VCaP (cell line): ENCODE measurements around the gene ACAP3.

Experiments used
- H3K27ac ChIP-seq: fragments of 450-650 bp; 2 replicates; pipeline ENCODE4 v1.5.1; 2017
- CTCF ChIP-seq: fragments of 450-650 bp; conservative IDR thresholded peaks from 2 replicates; pipeline ENCODE4 v1.5.1; 2017; ENCODE audit warnings: mild to moderate bottlenecking, moderate library complexity

ACAP3 gene

GRCh38 chr1:1353389-1354151, 45.8 kb upstream of the ACAP3 start:
- H3K27ac ChIP-seq = peak overlapping the region; percentile 64
- no peak for TF ChIP-seq CTCF

- no peak for TF ChIP-seq CTCF
- H3K27ac ChIP-seq = peak overlapping the region; percentile 64
These were observed 45.2 kb upstream of the ACAP3 start for GRCh38 chr1:1352786-1353388.

- peak overlapping the region; percentile 32; the same call in 1 of the 2 replicates for H3K27ac ChIP-seq
These were observed 44.0 kb upstream of the ACAP3 start for GRCh38 chr1:1351511-1352427.

GRCh38 chr1:1349256-1350012, 41.7 kb upstream of the ACAP3 start, which contains the start of gene DVL1:
TSS of gene DVL1 (minus strand) at chr1:1349418. CDS start at chr1:1349065, 353 bp downstream.
- peak within 1 kb of the TSS; percentile 93 for H3K27ac ChIP-seq
- TF ChIP-seq CTCF = peak; percentile 76

More at GRCh38 chr1:1351511-1352427, 44.0 kb upstream of the ACAP3 start:
- TF ChIP-seq CTCF = no peak

GRCh38 chr1:1348420-1349255, 40.9 kb upstream of the ACAP3 start:
- H3K27ac ChIP-seq = peak overlapping the region; percentile 93
- TF ChIP-seq CTCF = no peak

- peak overlapping the region; percentile 93 for H3K27ac ChIP-seq
These were observed 40.1 kb upstream of the ACAP3 start for GRCh38 chr1:1347663-1348419.

More at GRCh38 chr1:1347663-1348419, 40.1 kb upstream of the ACAP3 start:
- no peak for TF ChIP-seq CTCF
